ENCODE results near the gene TTC39C.

Gene TTC39C

DNA sequence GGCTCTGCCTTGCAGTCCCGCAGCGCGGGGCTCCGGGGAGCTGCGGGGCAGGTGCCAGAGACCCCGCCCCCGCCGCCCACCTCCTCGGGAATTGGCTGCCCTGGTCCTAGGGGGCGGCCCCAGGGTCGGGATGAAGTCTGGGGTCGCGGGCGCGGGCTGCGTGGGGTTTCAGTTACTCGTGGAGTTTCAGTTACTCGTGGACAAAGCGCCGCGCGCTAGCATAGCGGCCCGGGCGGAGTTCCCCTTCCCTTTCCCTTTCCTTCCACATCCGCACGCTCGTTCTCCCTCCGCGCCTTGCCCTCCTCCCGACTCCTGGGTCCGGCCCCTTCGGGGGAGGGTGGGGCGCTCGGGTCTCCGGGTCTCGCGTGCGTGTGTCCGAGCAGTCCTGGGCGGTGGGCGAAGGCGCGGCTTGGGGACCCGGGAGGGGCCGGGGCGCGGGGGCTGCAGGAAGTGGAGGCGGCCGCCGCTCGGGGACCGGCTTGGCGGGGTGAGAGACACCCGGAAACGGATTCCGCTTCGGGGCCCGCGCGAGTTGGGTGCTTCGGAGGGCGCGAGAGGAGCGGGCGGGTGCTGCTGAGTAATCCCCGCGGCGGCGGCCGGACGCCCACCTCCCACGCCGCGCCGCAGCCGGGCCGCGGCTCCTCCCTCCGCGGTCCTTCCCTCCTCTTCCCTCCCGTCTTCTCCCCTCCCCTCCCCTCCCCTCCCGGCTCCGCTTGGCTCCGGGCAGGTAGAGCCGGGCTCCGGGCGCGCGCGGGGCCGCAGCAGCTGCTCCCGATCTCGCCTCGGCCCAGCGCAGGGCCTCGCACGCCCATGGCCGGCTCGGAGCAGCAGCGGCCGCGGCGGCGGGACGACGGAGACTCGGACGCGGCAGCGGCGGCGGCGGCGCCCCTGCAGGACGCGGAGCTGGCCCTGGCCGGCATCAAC is at the start of gene TTC39C:
Gene TTC39C, plus strand, starts transcription at position 693 of the 924 bp plus-strand sequence. Its CDS starts 118 bp downstream, at position 811.
- peak; percentile 84 for DNase-seq (ENCODE audit: low spot score)
- Histone ChIP-seq H3K27ac (peak within 1 kb of the TSS; percentile 62 to 84), H3K4me3 (peak within 1 kb of the TSS; percentile 88)
- TF ChIP-seq, protein P1, sequence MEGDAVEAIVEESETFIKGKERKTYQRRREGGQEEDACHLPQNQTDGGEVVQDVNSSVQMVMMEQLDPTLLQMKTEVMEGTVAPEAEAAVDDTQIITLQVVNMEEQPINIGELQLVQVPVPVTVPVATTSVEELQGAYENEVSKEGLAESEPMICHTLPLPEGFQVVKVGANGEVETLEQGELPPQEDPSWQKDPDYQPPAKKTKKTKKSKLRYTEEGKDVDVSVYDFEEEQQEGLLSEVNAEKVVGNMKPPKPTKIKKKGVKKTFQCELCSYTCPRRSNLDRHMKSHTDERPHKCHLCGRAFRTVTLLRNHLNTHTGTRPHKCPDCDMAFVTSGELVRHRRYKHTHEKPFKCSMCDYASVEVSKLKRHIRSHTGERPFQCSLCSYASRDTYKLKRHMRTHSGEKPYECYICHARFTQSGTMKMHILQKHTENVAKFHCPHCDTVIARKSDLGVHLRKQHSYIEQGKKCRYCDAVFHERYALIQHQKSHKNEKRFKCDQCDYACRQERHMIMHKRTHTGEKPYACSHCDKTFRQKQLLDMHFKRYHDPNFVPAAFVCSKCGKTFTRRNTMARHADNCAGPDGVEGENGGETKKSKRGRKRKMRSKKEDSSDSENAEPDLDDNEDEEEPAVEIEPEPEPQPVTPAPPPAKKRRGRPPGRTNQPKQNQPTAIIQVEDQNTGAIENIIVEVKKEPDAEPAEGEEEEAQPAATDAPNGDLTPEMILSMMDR (IDR thresholded peaks at IDR 0.05): no peak

GRCh38 chr18:23966909-23967308 is 47.6 kb upstream of the TTC39C start:
- Histone ChIP-seq H3K4me3 (no peak overlapping the region), H3K27ac (no peak overlapping the region)
- DNase-seq (ENCODE audit: low spot score): no peak
- TF ChIP-seq, protein P1 (IDR thresholded peaks at IDR 0.05): no peak

GRCh38 chr18:23967321-23968089 is 47.0 kb upstream of the TTC39C start:
- Histone ChIP-seq H3K27ac (no peak overlapping the region), H3K4me3 (no peak overlapping the region)
- DNase-seq (ENCODE audit: low spot score): no peak
- TF ChIP-seq, protein P1 (IDR thresholded peaks at IDR 0.05): no peak

- no peak for DNase-seq (ENCODE audit: low spot score)
- TF ChIP-seq, protein P1 (IDR thresholded peaks at IDR 0.05): no peak
- no peak overlapping the region for H3K27ac ChIP-seq
- H3K4me3 ChIP-seq: no peak overlapping the region
Observed at GRCh38 chr18:23968638-23969604, 45.6 kb upstream of the TTC39C start.

- TF ChIP-seq, protein P1 (IDR thresholded peaks at IDR 0.05): no peak
- DNase-seq (ENCODE audit: low spot score): no peak
- Histone ChIP-seq H3K4me3 (no peak overlapping the region), H3K27ac (no peak overlapping the region)
Observed at GRCh38 chr18:23969664-23970063, 44.9 kb upstream of the TTC39C start.
